ENCODE measurements around the gene OBSCN.
"Not testable (repeated sequence)": the region's sequence is repeated elsewhere in the genome, so short reads cannot be mapped to it uniquely, and the experiment has no call there.

OBSCN gene

GRCh38 chr1:228228601-228229074 is 20.8 kb downstream of the OBSCN start:
- no peak for DNase-seq

GRCh38 chr1:228231189-228231588 is 23.3 kb downstream of the OBSCN start:
- no peak for DNase-seq

GRCh38 chr1:228233136-228233535 is 25.3 kb downstream of the OBSCN start:
- no peak for DNase-seq

- DNase-seq: no peak
Observed at GRCh38 chr1:228234921-228235320, 27.1 kb downstream of the OBSCN start.

GRCh38 chr1:228236744-228237143 is 28.9 kb downstream of the OBSCN start:
- DNase-seq: no peak

- no peak for DNase-seq
Observed at GRCh38 chr1:228238007-228238406, 30.2 kb downstream of the OBSCN start.

GRCh38 chr1:228238461-228238860 is 30.6 kb downstream of the OBSCN start:
- DNase-seq: no peak

- no peak for DNase-seq
Observed at GRCh38 chr1:228240411-228241240, 32.8 kb downstream of the OBSCN start.

- no peak for DNase-seq
Observed at GRCh38 chr1:228241259-228241658, 33.4 kb downstream of the OBSCN start.

- DNase-seq: no peak
Observed at GRCh38 chr1:228242409-228242808, 34.6 kb downstream of the OBSCN start.

GRCh38 chr1:228243093-228243492 is 35.2 kb downstream of the OBSCN start:
- no peak for DNase-seq

GRCh38 chr1:228243989-228244388 is 36.1 kb downstream of the OBSCN start:
- DNase-seq: not testable (repeated sequence)

- no peak for DNase-seq
Observed at GRCh38 chr1:228245111-228245510, 37.3 kb downstream of the OBSCN start.

- DNase-seq: no peak
Observed at GRCh38 chr1:228246216-228246900, 38.5 kb downstream of the OBSCN start.

GRCh38 chr1:228249513-228250305 is 41.9 kb downstream of the OBSCN start:
- DNase-seq: no peak

GRCh38 chr1:228252476-228252875 is 44.6 kb downstream of the OBSCN start:
- not testable (repeated sequence) for DNase-seq

- DNase-seq: no peak
Observed at GRCh38 chr1:228256626-228257375, 49.0 kb downstream of the OBSCN start.

GRCh38 chr1:228258486-228258885 is 50.6 kb downstream of the OBSCN start:
- no peak for DNase-seq

GRCh38 chr1:228259368-228259894 is 51.6 kb downstream of the OBSCN start:
- no peak for DNase-seq

- DNase-seq: no peak
Observed at GRCh38 chr1:228259951-228260350, 52.1 kb downstream of the OBSCN start.

GRCh38 chr1:228261706-228262105 is 53.9 kb downstream of the OBSCN start:
- DNase-seq: no peak

GRCh38 chr1:228262475-228262874 is 54.6 kb downstream of the OBSCN start:
- DNase-seq: no peak

Measured in cortex of kidney (tissue), 1 donor.